ENCODE results near the gene AFF3. TPM values are rescaled to one million over a fixed set of nuclear protein-coding genes. Genes with fewer than 3 reads are reported as not detected.
"Not testable (repeated sequence)": the region's sequence is repeated elsewhere in the genome, so short reads cannot be mapped to it uniquely, and the experiment has no call there.

Gene AFF3
- total RNA-seq, 1 donor from 2014 or later, result 20.9 TPM

GRCh38 chr2:99514357-99514756 lies 628.0 kb downstream of the AFF3 start:
- Mint-ChIP-seq H3K36me3 (ENCODE audit: low read depth) (no peaks in the 10 kb centered on the region), H3K4me3 (no peak overlapping the region), H3K27ac (ENCODE audit: unreplicated experiment) (no peak overlapping the region), H3K4me1 (no peaks in the 10 kb centered on the region), H3K9me3 (no peaks in the 10 kb centered on the region), H3K27me3 (ENCODE audit: low read depth) (peaks cover 3% of the 10 kb centered on the region)
- TF ChIP-seq CTCF (conservative IDR thresholded peaks at IDR 0.05), result no peak
- no peak for DNase-seq (ENCODE audit: low read depth, low spot score)

- no peaks in the 10 kb centered on the region for H3K4me1 Mint-ChIP-seq
- no peaks in the 10 kb centered on the region for H3K36me3 Mint-ChIP-seq (ENCODE audit: low read depth)
- no peaks in the 10 kb centered on the region for H3K27me3 Mint-ChIP-seq (ENCODE audit: low read depth)
- H3K9me3 Mint-ChIP-seq, result no peaks in the 10 kb centered on the region
- no peak for TF ChIP-seq CTCF (conservative IDR thresholded peaks at IDR 0.05)
- H3K27ac Mint-ChIP-seq (ENCODE audit: unreplicated experiment), result no peak overlapping the region
- DNase-seq (ENCODE audit: low read depth, low spot score), result no peak
- no peak overlapping the region for H3K4me3 Mint-ChIP-seq
Measured at GRCh38 chr2:99512181-99512591, 630.2 kb downstream of the AFF3 start.

- Mint-ChIP-seq H3K27me3 (ENCODE audit: low read depth) (peaks cover 2% of the 10 kb centered on the region), H3K4me3 (no peak overlapping the region), H3K9me3 (no peaks in the 10 kb centered on the region), H3K36me3 (ENCODE audit: low read depth) (no peaks in the 10 kb centered on the region), H3K27ac (ENCODE audit: unreplicated experiment) (no peak overlapping the region), H3K4me1 (no peaks in the 10 kb centered on the region)
- no peak for DNase-seq (ENCODE audit: low read depth, low spot score)
- TF ChIP-seq CTCF (conservative IDR thresholded peaks at IDR 0.05), result no peak
Measured at GRCh38 chr2:99509387-99509786, 633.0 kb downstream of the AFF3 start.

- Mint-ChIP-seq H3K27me3 (ENCODE audit: low read depth) (peaks cover 4% of the 10 kb centered on the region), H3K9me3 (no peaks in the 10 kb centered on the region), H3K4me1 (no peaks in the 10 kb centered on the region), H3K27ac (ENCODE audit: unreplicated experiment) (no peak overlapping the region), H3K36me3 (ENCODE audit: low read depth) (no peaks in the 10 kb centered on the region), H3K4me3 (no peak overlapping the region)
- TF ChIP-seq CTCF (conservative IDR thresholded peaks at IDR 0.05), result no peak
- no peak for DNase-seq (ENCODE audit: low read depth, low spot score)
Measured at GRCh38 chr2:99507937-99508818, 634.2 kb downstream of the AFF3 start.

- DNase-seq (ENCODE audit: low read depth, low spot score), result no peak
- H3K4me3 Mint-ChIP-seq, result no peak overlapping the region
- no peaks in the 10 kb centered on the region for H3K36me3 Mint-ChIP-seq (ENCODE audit: low read depth)
- H3K27ac Mint-ChIP-seq (ENCODE audit: unreplicated experiment), result no peak overlapping the region
- H3K27me3 Mint-ChIP-seq (ENCODE audit: low read depth), result peaks cover 4% of the 10 kb centered on the region
- TF ChIP-seq CTCF (conservative IDR thresholded peaks at IDR 0.05), result no peak
- no peaks in the 10 kb centered on the region for H3K9me3 Mint-ChIP-seq
- no peaks in the 10 kb centered on the region for H3K4me1 Mint-ChIP-seq
Measured at GRCh38 chr2:99504844-99505584, 637.4 kb downstream of the AFF3 start.

GRCh38 chr2:99503662-99504416 lies 638.6 kb downstream of the AFF3 start:
- H3K27ac Mint-ChIP-seq (ENCODE audit: unreplicated experiment); H3K9me3 Mint-ChIP-seq; H3K27me3 Mint-ChIP-seq (ENCODE audit: low read depth); H3K4me1 Mint-ChIP-seq; H3K36me3 Mint-ChIP-seq (ENCODE audit: low read depth); DNase-seq (ENCODE audit: low read depth, low spot score); H3K4me3 Mint-ChIP-seq: not testable (repeated sequence)
